Neural cell (in vitro differentiated cells): ENCODE measurements around the gene NHLRC4. TPM values are rescaled to one million over a fixed set of nuclear protein-coding genes. Genes with fewer than 3 reads are reported as not detected.

Experiments used
- H2AFZ ChIP-seq: fragments of 200-600, 300-800 bp; sonication (generic), shearing (Covaris generic); 2 replicates; pipeline ENCODE4 v1.6.0; 2014; ENCODE audit warnings: low read depth, mild to moderate bottlenecking, antibody characterized with exemption, low read length, moderate library complexity
- H3F3A ChIP-seq: fragments of 200-600 bp; shearing (Covaris generic); 2 replicates; pipeline ENCODE4 v1.6.1; 2016; ENCODE audit warnings: mild to moderate bottlenecking, moderate library complexity, mixed read lengths, antibody characterized with exemption, low read length; ENCODE audit not compliant: insufficient read depth, poor library complexity, severe bottlenecking
- H3K27ac ChIP-seq: fragments of 200-600, 300-800 bp; sonication (generic), shearing (Covaris generic); 2 replicates; pipeline ENCODE4 v1.5.1; 2014; ENCODE audit warnings: mild to moderate bottlenecking, low read length, moderate library complexity
- H3K27me3 ChIP-seq: fragments of 300-800, 200-600 bp; sonication (generic), shearing (Covaris generic); 2 replicates; pipeline ENCODE4 v1.6.0; 2014; ENCODE audit warnings: mild to moderate bottlenecking, low read depth, low read length, moderate library complexity; ENCODE audit not compliant: insufficient read depth
- H3K36me3 ChIP-seq: fragments of 300-800, 200-600 bp; sonication (generic), shearing (Covaris generic); 2 replicates; pipeline ENCODE4 v1.5.1; 2014; ENCODE audit warnings: mild to moderate bottlenecking, antibody characterized with exemption, low read length, moderate library complexity; ENCODE audit not compliant: insufficient read depth
- H3K4me2 ChIP-seq: fragments of 300-800, 200-600 bp; sonication (generic), shearing (Covaris generic); 2 replicates; pipeline ENCODE4 v1.6.0; 2014; ENCODE audit warnings: mild to moderate bottlenecking, low read length
- H3K4me3 ChIP-seq: fragments of 300-800, 200-600 bp; sonication (generic), shearing (Covaris generic); 2 replicates; pipeline ENCODE4 v1.5.1; 2014; ENCODE audit warnings: mild to moderate bottlenecking, low read length, moderate library complexity
- H3K79me2 ChIP-seq: fragments of 200-600 bp; shearing (Covaris generic); replicated peaks from 2 replicates; pipeline ENCODE4 v1.6.0; 2014; ENCODE audit warnings: mild to moderate bottlenecking, low read length, moderate library complexity; ENCODE audit not compliant: insufficient read depth
- H3K9ac ChIP-seq: fragments of 300-800, 200-600 bp; sonication (generic), shearing (Covaris generic); 2 replicates; pipeline ENCODE4 v1.6.1; 2016; ENCODE audit warnings: mild to moderate bottlenecking, low read length, mixed read lengths
- H3K9me2 ChIP-seq: fragments of 200-600 bp; shearing (Covaris generic); 2 replicates; pipeline ENCODE4 v1.6.1; 2016; ENCODE audit warnings: mild to moderate bottlenecking, low read length, mixed read lengths; ENCODE audit not compliant: insufficient read depth
- H3K9me3 ChIP-seq: fragments of 200-600, 300-800 bp; sonication (generic), shearing (Covaris generic); 2 replicates; pipeline ENCODE4 v1.6.1; 2016; ENCODE audit warnings: mild to moderate bottlenecking, mixed run types, low read length, moderate library complexity, mixed read lengths
- H4K20me1 ChIP-seq: fragments of 200-600 bp; shearing (Covaris generic); 2 replicates; pipeline ENCODE4 v1.6.1; 2016; ENCODE audit warnings: mild to moderate bottlenecking, mixed run types; ENCODE audit not compliant: insufficient read depth
- CTCF ChIP-seq: fragments of 450-650 bp; IDR thresholded peaks from 2 replicates; pipeline ENCODE4 v1.5.1; 2014; ENCODE audit warnings: antibody characterized with exemption, mild to moderate bottlenecking, moderate library complexity; ENCODE audit not compliant: poor library complexity, severe bottlenecking
- EP300 ChIP-seq: fragments of 450-650 bp; conservative IDR thresholded peaks from 2 replicates; pipeline ENCODE4 v1.6.1; 2014; ENCODE audit warnings: antibody characterized with exemption, mild to moderate bottlenecking, moderate library complexity; ENCODE audit not compliant: poor library complexity, severe bottlenecking
- EZH2 ChIP-seq: fragments of 200-600, 300-800 bp; shearing (Covaris generic), sonication (generic); IDR thresholded peaks from 2 replicates; pipeline ENCODE4 v1.6.1; 2014; ENCODE audit warnings: antibody characterized with exemption, low read length, borderline replicate concordance, mild to moderate bottlenecking; ENCODE audit not compliant: insufficient read depth, poor library complexity, severe bottlenecking
- MXI1 ChIP-seq: fragments of 450-650 bp; conservative IDR thresholded peaks from 2 replicates; pipeline ENCODE4 v1.6.1; 2014; ENCODE audit warnings: antibody characterized with exemption, mild to moderate bottlenecking; ENCODE audit not compliant: poor library complexity, severe bottlenecking
- POLR2AphosphoS5 ChIP-seq: IDR thresholded peaks from 2 replicates; pipeline ENCODE4 v1.6.1; 2012
- RAD21 ChIP-seq: fragments of 450-650 bp; conservative IDR thresholded peaks from 2 replicates; pipeline ENCODE4 v1.6.1; 2014; ENCODE audit warnings: antibody characterized with exemption, mild to moderate bottlenecking, moderate library complexity
- REST ChIP-seq: IDR thresholded peaks from 2 replicates; pipeline ENCODE4 v1.6.1; 2012; ENCODE audit warnings: borderline replicate concordance
- SMC3 ChIP-seq: fragments of 450-650 bp; conservative IDR thresholded peaks from 2 replicates; pipeline ENCODE4 v1.6.1; 2014; ENCODE audit warnings: antibody characterized with exemption, mild to moderate bottlenecking, moderate library complexity; ENCODE audit not compliant: poor library complexity
- TAF1 ChIP-seq: IDR thresholded peaks from 2 replicates; pipeline ENCODE4 v1.6.1; 2012; ENCODE audit warnings: low read depth
- polyA plus RNA-seq: library from polyadenylated mRNA; depleted of rRNA; stranded (reverse); fragments of >200 nt; gene quantifications from 2 replicates; pipeline ENCODE4 v1.2.3, GENCODE V29; 2014

Gene NHLRC4
- polyA plus RNA-seq, 1 donor from 2014 or later, result not detected

GRCh38 chr16:586645-587590 lies 20.1 kb downstream of the NHLRC4 start:
- no peaks in the 10 kb centered on the region for H3K9me2 ChIP-seq
- no peaks in the 10 kb centered on the region for H3K9me3 ChIP-seq
- no peak overlapping the region for H3K4me2 ChIP-seq
- TF ChIP-seq EP300 (no peak), SMC3 (no peak), REST (no peak), EZH2 (no peak), RAD21 (no peak), TAF1 (no peak), MXI1 (no peak), CTCF (no peak), POLR2AphosphoS5 (no peak)
- no peak overlapping the region for H3K27ac ChIP-seq
- no peaks in the 10 kb centered on the region for H3F3A ChIP-seq
- H3K36me3 ChIP-seq, result no peaks in the 10 kb centered on the region
- no peaks in the 10 kb centered on the region for H3K27me3 ChIP-seq
- H3K4me3 ChIP-seq, result no peak overlapping the region
- H4K20me1 ChIP-seq, result no peaks in the 10 kb centered on the region
- H2AFZ ChIP-seq, result no peak overlapping the region
- H3K9ac ChIP-seq, result no peak overlapping the region
- peaks cover 15% of the 10 kb centered on the region for H3K79me2 ChIP-seq

- H3K27ac ChIP-seq, result peak overlapping the region; percentile 95
These were observed 21.8 kb downstream of the NHLRC4 start for GRCh38 chr16:588639-588888.

More at GRCh38 chr16:588639-588888, 21.8 kb downstream of the NHLRC4 start:
- no peaks in the 10 kb centered on the region for H3K27me3 ChIP-seq
- peaks cover 19% of the 10 kb centered on the region for H3K79me2 ChIP-seq
- H4K20me1 ChIP-seq, result peaks cover 4% of the 10 kb centered on the region
- no peaks in the 10 kb centered on the region for H3K9me3 ChIP-seq
- TF ChIP-seq SMC3, result no peak
- no peak for TF ChIP-seq CTCF
- no peak for TF ChIP-seq RAD21
- no peak for TF ChIP-seq POLR2AphosphoS5
- TF ChIP-seq REST, result no peak
- TF ChIP-seq EP300, result no peak
- no peak for TF ChIP-seq MXI1
- TF ChIP-seq TAF1, result no peak
- no peak for TF ChIP-seq EZH2
- H3K4me3 ChIP-seq, result peak overlapping the region; percentile 97
- no peaks in the 10 kb centered on the region for H3K36me3 ChIP-seq
- peak overlapping the region; percentile 92 for H3K9ac ChIP-seq
- H3K4me2 ChIP-seq, result peak overlapping the region; percentile 51
- H3F3A ChIP-seq, result no peaks in the 10 kb centered on the region
- H3K9me2 ChIP-seq, result no peaks in the 10 kb centered on the region
- no peak overlapping the region for H2AFZ ChIP-seq
